HG03432 (cell line): Measurements from ENCODE around the gene NNMT.

Experiments
- ATAC-seq: cut with Tn5 transposase; IDR thresholded peaks from one replicate; pipeline ENCODE4 v1.9.1; 2021; ENCODE audit warnings: mild to moderate bottlenecking, moderate library complexity; ENCODE audit not compliant: unreplicated experiment

The NNMT gene

GRCh38 chr11:114282488-114282887, 13.7 kb upstream of the NNMT start:
- no peak for ATAC-seq

- ATAC-seq: no peak
These were observed 12.8 kb upstream of the NNMT start for GRCh38 chr11:114283422-114283821.

- ATAC-seq: no peak
These were observed 12.2 kb upstream of the NNMT start for GRCh38 chr11:114284021-114284420.

GRCh38 chr11:114284914-114285313, 11.3 kb upstream of the NNMT start:
- ATAC-seq: no peak

GRCh38 chr11:114285599-114285998, 10.6 kb upstream of the NNMT start:
- ATAC-seq: no peak

- no peak for ATAC-seq
These were observed 10.0 kb upstream of the NNMT start for GRCh38 chr11:114286229-114286628.

- ATAC-seq: no peak
These were observed 9.0 kb upstream of the NNMT start for GRCh38 chr11:114287154-114287553.

GRCh38 chr11:114288136-114288535, 8.1 kb upstream of the NNMT start:
- ATAC-seq: no peak

GRCh38 chr11:114289779-114290178, 6.4 kb upstream of the NNMT start:
- no peak for ATAC-seq

GRCh38 chr11:114290503-114291235, 5.5 kb upstream of the NNMT start:
- ATAC-seq: no peak

GRCh38 chr11:114291381-114291780, 4.8 kb upstream of the NNMT start:
- no peak for ATAC-seq

GRCh38 chr11:114291842-114292680, 4.1 kb upstream of the NNMT start:
- ATAC-seq: no peak

- ATAC-seq: no peak
These were observed 2.9 kb upstream of the NNMT start for GRCh38 chr11:114293201-114293711.

GRCh38 chr11:114296605-114297372, 590 bp downstream of the NNMT start:
- no peak for ATAC-seq

GRCh38 chr11:114297806-114298709, 1.9 kb downstream of the NNMT start:
- no peak for ATAC-seq

- no peak for ATAC-seq
These were observed 2.5 kb downstream of the NNMT start for GRCh38 chr11:114298710-114299109.

GRCh38 chr11:114301088-114301487, 4.9 kb downstream of the NNMT start:
- no peak for ATAC-seq

GRCh38 chr11:114301927-114302326, 5.7 kb downstream of the NNMT start:
- ATAC-seq: no peak

GRCh38 chr11:114302663-114303062, 6.5 kb downstream of the NNMT start:
- ATAC-seq: no peak

- ATAC-seq: no peak
These were observed 7.9 kb downstream of the NNMT start for GRCh38 chr11:114304065-114304464.
